Activated gamma-delta T cell (primary cell): Measurements from ENCODE around the gene SAMD9L.
"Not testable (repeated sequence)": the region's sequence is repeated elsewhere in the genome, so short reads cannot be mapped to it uniquely, and the experiment has no call there.

ENCODE experiments used
- DNase-seq: peaks from one replicate; lab custom pipeline; 2025; lab: John Stamatoyannopoulos, UW

SAMD9L gene

GRCh38 chr7:93146036-93146435 is 2.1 kb downstream of the SAMD9L start:
- DNase-seq, result no peak

GRCh38 chr7:93145354-93145753 is 2.8 kb downstream of the SAMD9L start:
- no peak for DNase-seq

GRCh38 chr7:93142127-93142526 is 6.1 kb downstream of the SAMD9L start:
- DNase-seq, result no peak

GRCh38 chr7:93140582-93141191 is 7.5 kb downstream of the SAMD9L start:
- DNase-seq, result no peak

- no peak for DNase-seq
These were observed 9.6 kb downstream of the SAMD9L start for GRCh38 chr7:93138576-93138975.

- DNase-seq, result no peak
These were observed 15.2 kb downstream of the SAMD9L start for GRCh38 chr7:93133005-93133404.

GRCh38 chr7:93132216-93132615 is 16.0 kb downstream of the SAMD9L start:
- DNase-seq, result no peak

- not testable (repeated sequence) for DNase-seq
These were observed 21.2 kb downstream of the SAMD9L start for GRCh38 chr7:93126954-93127353.

GRCh38 chr7:93123532-93123931 is 24.7 kb downstream of the SAMD9L start:
- DNase-seq, result not testable (repeated sequence)

GRCh38 chr7:93120592-93121549 is 27.3 kb downstream of the SAMD9L start:
- DNase-seq, result no peak

- DNase-seq, result no peak
These were observed 28.8 kb downstream of the SAMD9L start for GRCh38 chr7:93119191-93119905.

GRCh38 chr7:93117852-93118530 is 30.2 kb downstream of the SAMD9L start, which contains the start of gene SAMD9:
SAMD9 (minus strand) TSS chr7:93117979; CDS start chr7:93106097, 11,882 bp downstream.
- DNase-seq, result no peak

- no peak for DNase-seq
These were observed 30.9 kb downstream of the SAMD9L start for GRCh38 chr7:93117327-93117726.

GRCh38 chr7:93115796-93116195 is 32.4 kb downstream of the SAMD9L start:
- no peak for DNase-seq

GRCh38 chr7:93108003-93108402 is 40.2 kb downstream of the SAMD9L start:
- no peak for DNase-seq

GRCh38 chr7:93097388-93097787 is 50.8 kb downstream of the SAMD9L start:
- DNase-seq, result no peak

GRCh38 chr7:93092757-93093370 is 55.3 kb downstream of the SAMD9L start:
- no peak for DNase-seq
